Kidney (tissue), 14 donors: Measurements from ENCODE around the gene CHAD. TPM values are rescaled to one million over a fixed set of nuclear protein-coding genes. Genes with fewer than 3 reads are reported as not detected.
A peak's percentile ranks its signal among the peaks of the same experiment; 100 is the strongest.

ENCODE experiments used
- DNase-seq, 5 donors: peaks; one replicate each; pipeline ENCODE4 v3.0.0-alpha.2; 2013 to 2020
- FAIRE-seq: peaks from 2 replicates; lab custom pipeline; 2012; peaks lifted over from hg19 to GRCh38; lab: Jason Lieb, UNC
- H3K27ac ChIP-seq, 2 donors: one replicate each; pipeline ENCODE4 v1.7.0; 2013; ENCODE audit warnings: low read depth in 2 of 2, low read length in 2 of 2, inconsistent platforms in 1 of 2
- H3K27me3 ChIP-seq: one replicate; pipeline ENCODE4 v1.7.1; 2013; ENCODE audit warnings: low read length, inconsistent platforms; ENCODE audit not compliant: control insufficient read depth, insufficient read depth
- H3K36me3 ChIP-seq, 3 donors: one replicate each; pipeline versions ENCODE4 v1.7.0 to v1.7.1; 2013; ENCODE audit warnings: low read length in 3 of 3, control low read depth in 1 of 3, inconsistent platforms in 1 of 3; ENCODE audit not compliant: insufficient read depth in 3 of 3, control insufficient read depth in 2 of 3
- H3K4me1 ChIP-seq, 3 donors: one replicate each; pipeline versions ENCODE4 v1.7.0 to v1.7.1; 2013; ENCODE audit warnings: low read length in 3 of 3, inconsistent platforms in 1 of 3, low read depth in 1 of 3; ENCODE audit not compliant: control insufficient read depth in 2 of 3, insufficient read depth in 2 of 3
- H3K4me3 ChIP-seq, 3 donors: one replicate each; pipeline versions ENCODE4 v1.7.0 to v1.8.1; 2013; ENCODE audit warnings: low read length in 3 of 3, control low read depth in 1 of 3, inconsistent platforms in 1 of 3
- H3K9ac ChIP-seq, 3 donors: one replicate each; pipeline versions ENCODE4 v1.7.0 to v1.7.1; 2013; ENCODE audit warnings: low read length in 3 of 3, control low read depth in 1 of 3, inconsistent platforms in 1 of 3
- H3K9me3 ChIP-seq, 3 donors: one replicate each; pipeline versions ENCODE4 v1.7.0 to v1.7.1; 2013; ENCODE audit warnings: low read length in 3 of 3, control low read depth in 1 of 3, inconsistent platforms in 1 of 3; ENCODE audit not compliant: control insufficient read depth in 2 of 3, insufficient read depth in 1 of 3
- intact Hi-C: fragments of 100-400 bp; cut with DNase I; formaldehyde crosslinking; loops from one replicate; pipeline ENCODE4 v1.11.1; 2022
- polyA plus RNA-seq: library from polyadenylated mRNA; stranded (reverse); fragments of 350-450 nt; fragmentation: Illumina TruSeq; extraction: RNeasy Lipid Tissue Mini Kit (QIAGEN cat#74804); gene quantifications from one replicate; pipeline ENCODE4 v1.2.3, GENCODE V29; 2014; ENCODE audit warnings: low read depth, low replicate concordance; ENCODE audit not compliant: insufficient read depth
- total RNA-seq: library from RNA; stranded (reverse); fragmentation: NEBNext Ultra II Directional; extraction: Animal tissue kit (Norgen Biotek cat#: 25700); gene quantifications from one replicate; pipeline ENCODE4 v1.2.1, GENCODE V29; 2021
- TF ChIP-seq, protein P1 (sequence below): IDR thresholded peaks from 3 replicates; pipeline ENCODE4 v1.5.1; 2012; ENCODE audit warnings: mild to moderate bottlenecking, moderate library complexity, borderline replicate concordance; ENCODE audit not compliant: insufficient read depth; ENCODE audit errors: extremely low read depth
- donor health status: control.
- donor health status: control.
- donor health status: control.
- donor health status: control.
- donor health status: control.
- donor health status: DM: yes; HTN: yes; CAD: no.
- donor health status: Normal renal cell carcinoma (clear cell type).

Gene CHAD
- total and polyA plus RNA-seq, 2 donors from 2014 or later, result 0.22 to 0.43 TPM

- Histone ChIP-seq H3K27me3 (no peaks in the 10 kb centered on the region), H3K27ac (no peak overlapping the region), H3K9ac (no peak overlapping the region), H3K36me3 (no peaks in the 10 kb centered on the region), H3K4me3 (no peak overlapping the region), H3K4me1 (peaks cover 0 to 13% (median 10%) of the 10 kb centered on the region in 3 donors), H3K9me3 (no peaks in the 10 kb centered on the region)
- FAIRE-seq (no peak), DNase-seq (no peak)
- TF ChIP-seq, protein P1, sequence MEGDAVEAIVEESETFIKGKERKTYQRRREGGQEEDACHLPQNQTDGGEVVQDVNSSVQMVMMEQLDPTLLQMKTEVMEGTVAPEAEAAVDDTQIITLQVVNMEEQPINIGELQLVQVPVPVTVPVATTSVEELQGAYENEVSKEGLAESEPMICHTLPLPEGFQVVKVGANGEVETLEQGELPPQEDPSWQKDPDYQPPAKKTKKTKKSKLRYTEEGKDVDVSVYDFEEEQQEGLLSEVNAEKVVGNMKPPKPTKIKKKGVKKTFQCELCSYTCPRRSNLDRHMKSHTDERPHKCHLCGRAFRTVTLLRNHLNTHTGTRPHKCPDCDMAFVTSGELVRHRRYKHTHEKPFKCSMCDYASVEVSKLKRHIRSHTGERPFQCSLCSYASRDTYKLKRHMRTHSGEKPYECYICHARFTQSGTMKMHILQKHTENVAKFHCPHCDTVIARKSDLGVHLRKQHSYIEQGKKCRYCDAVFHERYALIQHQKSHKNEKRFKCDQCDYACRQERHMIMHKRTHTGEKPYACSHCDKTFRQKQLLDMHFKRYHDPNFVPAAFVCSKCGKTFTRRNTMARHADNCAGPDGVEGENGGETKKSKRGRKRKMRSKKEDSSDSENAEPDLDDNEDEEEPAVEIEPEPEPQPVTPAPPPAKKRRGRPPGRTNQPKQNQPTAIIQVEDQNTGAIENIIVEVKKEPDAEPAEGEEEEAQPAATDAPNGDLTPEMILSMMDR, result no peak
- intact Hi-C loops, result no loop called here
Measured at GRCh38 chr17:50444841-50445715, 23.6 kb downstream of the CHAD start.

- no peak overlapping the region for H3K9ac ChIP-seq
- DNase-seq (peak in 2 of 5 donors; percentile 39 to 62), FAIRE-seq (no peak)
- H3K36me3 ChIP-seq, result no peaks in the 10 kb centered on the region
- H3K4me1 ChIP-seq, result peaks cover 0 to 18% (median 10%) of the 10 kb centered on the region in 3 donors
- TF ChIP-seq, protein P1, result no peak
- intact Hi-C loops, result no loop called here
- H3K9me3 ChIP-seq, result no peaks in the 10 kb centered on the region
- no peak overlapping the region for H3K27ac ChIP-seq
- no peaks in the 10 kb centered on the region for H3K27me3 ChIP-seq
- no peak overlapping the region for H3K4me3 ChIP-seq
Measured at GRCh38 chr17:50443505-50443974, 25.1 kb downstream of the CHAD start.

DNA sequence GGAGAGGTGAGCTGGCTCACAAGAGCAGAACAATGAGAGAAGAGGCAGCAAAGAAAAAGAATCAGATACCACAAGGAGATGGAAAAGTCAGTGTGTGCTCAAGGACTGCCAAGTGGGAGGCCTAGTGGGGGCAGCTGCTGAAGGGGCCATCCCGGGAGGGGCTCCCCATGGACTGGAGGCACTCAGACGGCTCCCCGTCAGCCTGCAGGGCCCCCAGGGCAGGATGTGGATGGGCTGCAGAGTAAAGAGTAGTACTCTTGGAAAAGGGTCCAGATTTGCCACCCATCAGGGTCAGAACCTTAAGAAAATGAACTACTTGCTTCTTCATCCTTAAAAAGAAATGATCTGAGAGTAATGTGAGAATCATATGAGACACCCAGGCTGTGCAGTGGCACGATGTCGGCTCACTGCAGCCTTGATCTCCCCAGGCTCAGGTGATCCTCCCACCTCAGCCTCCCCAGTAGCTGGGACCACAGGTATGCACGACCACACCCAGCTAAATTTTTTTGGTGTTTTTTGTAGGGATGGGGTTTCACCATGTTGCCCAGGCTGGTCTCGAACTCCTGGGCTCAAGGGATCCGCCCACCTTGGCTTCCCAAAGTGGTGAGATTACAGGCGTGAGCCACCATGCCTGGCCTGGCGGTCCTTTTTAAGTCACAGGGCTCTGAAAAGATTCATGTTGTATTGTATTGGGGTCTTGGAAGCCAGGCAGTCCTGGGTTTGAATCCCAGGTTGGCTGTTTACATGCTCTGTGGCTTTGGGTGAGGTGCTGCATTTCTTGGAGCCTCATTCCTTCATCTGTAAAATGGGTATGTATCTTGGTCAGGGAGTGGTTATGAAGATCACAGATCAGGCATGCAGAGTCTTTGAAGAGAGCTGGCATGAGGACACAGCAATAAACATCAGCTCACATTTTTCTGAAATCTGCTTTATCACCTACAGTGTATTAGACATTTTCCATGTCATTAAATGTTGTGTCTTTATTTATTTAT lies 27.5 kb downstream of the CHAD start:
- Histone ChIP-seq H3K4me1 (peaks cover 0 to 18% (median 10%) of the 10 kb centered on the region in 3 donors), H3K9me3 (no peaks in the 10 kb centered on the region), H3K27ac (peak overlapping the region; percentile 49 to 68), H3K27me3 (no peaks in the 10 kb centered on the region), H3K36me3 (peaks cover 0 to 3% (median 0%) of the 10 kb centered on the region in 3 donors), H3K4me3 (no peak overlapping the region), H3K9ac (peak overlapping the region in 1 of 3 donors; percentile 16)
- intact Hi-C loops, result no loop called here
- DNase-seq (no peak), FAIRE-seq (no peak)
- TF ChIP-seq, protein P1, result no peak
